Measurements from ENCODE around the gene GNG12. TPM values are rescaled to one million over a fixed set of nuclear protein-coding genes. Genes with fewer than 3 reads are reported as not detected.

GNG12 gene
- total and polyA plus RNA-seq, 7 donors = 41.9 to 116 (median 47.8) TPM

DNA sequence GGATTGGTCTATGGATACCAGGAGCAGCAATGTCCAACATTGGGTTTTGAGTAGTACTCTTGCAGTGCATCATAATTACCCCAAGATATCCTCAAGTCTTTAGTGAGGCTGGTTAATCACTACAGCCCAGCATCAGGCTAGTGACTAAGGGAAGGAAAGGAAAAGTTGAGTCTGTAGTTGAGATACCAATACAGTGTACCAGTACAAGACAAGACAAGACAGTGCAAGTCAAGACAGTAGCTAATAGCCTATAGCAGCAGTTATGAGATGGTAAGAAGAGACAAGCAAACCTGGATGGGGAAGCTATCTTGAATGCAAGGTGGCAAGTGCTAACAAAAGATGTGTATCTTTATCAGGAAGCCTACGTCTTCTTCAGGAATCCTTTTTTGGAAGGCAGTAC is 13.3 kb upstream of the GNG12 start:
- DNase-seq = no peak
- TF ChIP-seq POLR2AphosphoS5 (IDR thresholded peaks at IDR 0.05) = no peak
- TF ChIP-seq, protein P1, sequence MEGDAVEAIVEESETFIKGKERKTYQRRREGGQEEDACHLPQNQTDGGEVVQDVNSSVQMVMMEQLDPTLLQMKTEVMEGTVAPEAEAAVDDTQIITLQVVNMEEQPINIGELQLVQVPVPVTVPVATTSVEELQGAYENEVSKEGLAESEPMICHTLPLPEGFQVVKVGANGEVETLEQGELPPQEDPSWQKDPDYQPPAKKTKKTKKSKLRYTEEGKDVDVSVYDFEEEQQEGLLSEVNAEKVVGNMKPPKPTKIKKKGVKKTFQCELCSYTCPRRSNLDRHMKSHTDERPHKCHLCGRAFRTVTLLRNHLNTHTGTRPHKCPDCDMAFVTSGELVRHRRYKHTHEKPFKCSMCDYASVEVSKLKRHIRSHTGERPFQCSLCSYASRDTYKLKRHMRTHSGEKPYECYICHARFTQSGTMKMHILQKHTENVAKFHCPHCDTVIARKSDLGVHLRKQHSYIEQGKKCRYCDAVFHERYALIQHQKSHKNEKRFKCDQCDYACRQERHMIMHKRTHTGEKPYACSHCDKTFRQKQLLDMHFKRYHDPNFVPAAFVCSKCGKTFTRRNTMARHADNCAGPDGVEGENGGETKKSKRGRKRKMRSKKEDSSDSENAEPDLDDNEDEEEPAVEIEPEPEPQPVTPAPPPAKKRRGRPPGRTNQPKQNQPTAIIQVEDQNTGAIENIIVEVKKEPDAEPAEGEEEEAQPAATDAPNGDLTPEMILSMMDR (IDR thresholded peaks at IDR 0.05) = no peak
- Histone ChIP-seq H3K36me3 (no peaks in the 10 kb centered on the region), H3K27ac (no peak overlapping the region), H3K9me3 (no peaks in the 10 kb centered on the region), H3K4me3 (no peak overlapping the region), H3K4me1 (peaks cover 0 to 13% (median 11%) of the 10 kb centered on the region in 4 donors), H3K27me3 (no peaks in the 10 kb centered on the region)
- 93 to 95% methylated on average over 1 of the region's 1 CpG for WGBS, 2 donors
- intact Hi-C loops (cut with DNase I) = no loop called here

DNA sequence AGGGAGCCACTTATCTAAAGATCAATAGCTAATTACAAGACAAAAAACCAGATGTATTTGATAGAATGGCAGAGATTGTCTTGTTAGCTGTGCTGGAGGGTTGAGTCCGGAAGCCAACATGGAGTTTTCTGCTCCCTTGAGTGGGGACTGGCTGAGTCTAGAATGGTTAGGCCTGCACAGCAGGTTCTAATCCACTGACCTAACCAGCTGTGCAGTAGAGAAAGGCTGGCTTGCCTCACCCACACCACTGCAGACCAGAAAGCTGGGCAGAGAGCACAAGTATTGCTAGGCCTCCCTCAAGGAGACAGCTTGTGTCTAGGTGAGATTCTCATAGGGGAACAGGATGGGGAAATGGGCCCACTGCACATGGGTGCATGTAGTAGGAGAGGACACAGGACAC is 11.7 kb upstream of the GNG12 start:
- no peak for DNase-seq
- no peaks in the 10 kb centered on the region for H3K27me3 ChIP-seq
- no peak overlapping the region for H3K4me3 ChIP-seq
- 99 to 100% methylated on average over 1 of the region's 1 CpG for WGBS, 2 donors
- H3K9me3 ChIP-seq = no peaks in the 10 kb centered on the region
- TF ChIP-seq, protein P1 (IDR thresholded peaks at IDR 0.05) = no peak
- TF ChIP-seq EP300 (IDR thresholded peaks at IDR 0.05) (no peak), POLR2AphosphoS5 (IDR thresholded peaks at IDR 0.05) (no peak), POLR2A (IDR thresholded peaks at IDR 0.05) (no peak)
- H3K27ac ChIP-seq = no peak overlapping the region
- H3K4me1 ChIP-seq = peaks cover 0 to 17% (median 5%) of the 10 kb centered on the region in 4 donors
- intact Hi-C loops (cut with DNase I) = no loop called here
- H3K36me3 ChIP-seq = no peaks in the 10 kb centered on the region

DNA sequence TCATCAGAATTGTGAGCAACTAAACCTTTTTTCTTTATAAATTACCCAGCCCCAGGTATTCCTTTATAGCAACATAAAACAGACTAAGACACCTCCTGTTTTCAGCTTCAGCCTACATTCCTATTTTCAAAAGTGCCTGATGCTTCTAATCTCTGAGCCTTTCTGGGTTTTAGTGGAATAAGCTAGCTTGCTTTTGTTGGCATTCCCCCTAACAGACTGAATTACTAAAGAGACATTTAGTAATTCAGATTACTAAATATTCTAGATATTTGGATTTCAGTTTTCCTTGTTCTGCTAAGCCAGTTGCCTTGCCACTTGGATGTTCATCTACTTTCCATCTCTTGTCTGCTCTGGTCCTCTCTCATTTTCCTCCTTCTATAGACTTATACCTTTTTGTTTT is 10.5 kb upstream of the GNG12 start:
- intact Hi-C loops (cut with DNase I) = no loop called here
- TF ChIP-seq, protein P1 (IDR thresholded peaks at IDR 0.05) = no peak
- TF ChIP-seq POLR2AphosphoS5 (IDR thresholded peaks at IDR 0.05) (no peak), POLR2A (IDR thresholded peaks at IDR 0.05) (no peak), EP300 (IDR thresholded peaks at IDR 0.05) (no peak)
- H3K27ac ChIP-seq = no peak overlapping the region
- DNase-seq = no peak
- no peak overlapping the region for H3K4me3 ChIP-seq
- H3K9me3 ChIP-seq = no peaks in the 10 kb centered on the region
- peaks cover 0 to 22% (median 7%) of the 10 kb centered on the region in 4 donors for H3K4me1 ChIP-seq
- H3K27me3 ChIP-seq = no peaks in the 10 kb centered on the region
- no peaks in the 10 kb centered on the region for H3K36me3 ChIP-seq

DNA sequence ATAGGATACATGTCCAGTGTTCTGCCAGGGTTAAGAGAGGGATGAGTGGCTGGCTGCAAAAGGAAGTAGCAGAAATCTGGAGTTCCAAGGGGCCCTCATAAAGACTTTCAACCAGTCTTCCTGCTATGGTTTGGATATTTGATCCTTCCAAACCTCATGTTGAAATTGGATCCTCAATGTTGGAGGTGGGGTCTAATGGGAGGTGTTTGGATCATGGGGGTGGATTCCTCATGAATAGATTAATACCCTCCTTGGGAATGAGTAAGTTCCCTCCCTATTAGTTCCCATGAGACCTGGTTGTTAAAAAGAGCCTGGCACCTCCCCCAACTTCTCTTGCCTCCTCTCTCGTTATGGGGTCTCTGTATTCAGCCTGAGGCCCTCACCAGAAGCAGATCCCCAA is 10.1 kb upstream of the GNG12 start:
- no peaks in the 10 kb centered on the region for H3K9me3 ChIP-seq
- 93 to 97% methylated on average over 1 of the region's 1 CpG for WGBS, 2 donors
- no peaks in the 10 kb centered on the region for H3K36me3 ChIP-seq
- H3K27me3 ChIP-seq = no peaks in the 10 kb centered on the region
- H3K4me1 ChIP-seq = peaks cover 0 to 26% (median 11%) of the 10 kb centered on the region in 4 donors
- TF ChIP-seq POLR2A (IDR thresholded peaks at IDR 0.05) = no peak
- TF ChIP-seq, protein P1 (IDR thresholded peaks at IDR 0.05) = no peak
- TF ChIP-seq POLR2AphosphoS5 (IDR thresholded peaks at IDR 0.05) = no peak
- TF ChIP-seq EP300 (IDR thresholded peaks at IDR 0.05) = no peak
- no peak overlapping the region for H3K4me3 ChIP-seq
- no peak for DNase-seq
- H3K27ac ChIP-seq = no peak overlapping the region
- intact Hi-C loops (cut with DNase I) = no loop called here

DNA sequence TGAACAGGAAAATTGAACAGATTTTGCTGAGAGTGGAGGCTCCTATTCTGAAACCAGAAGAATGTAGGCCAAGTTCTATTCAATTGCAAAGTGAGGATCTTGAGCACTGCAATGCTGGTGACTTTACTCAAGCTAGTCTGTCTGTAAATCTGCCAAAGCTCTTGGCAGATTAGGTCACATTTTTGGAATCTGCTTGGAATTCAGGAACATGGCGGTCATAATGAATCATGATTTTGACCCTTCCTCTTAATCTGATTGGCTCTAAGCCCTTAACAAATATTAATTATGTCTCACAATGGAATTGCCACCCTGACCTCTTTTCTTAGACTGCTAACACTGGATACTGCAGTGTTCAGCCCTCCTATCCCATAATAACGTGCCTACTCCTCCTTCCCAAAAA is 7.2 kb upstream of the GNG12 start:
- TF ChIP-seq, protein P1 (IDR thresholded peaks at IDR 0.05) = no peak
- TF ChIP-seq POLR2AphosphoS5 (IDR thresholded peaks at IDR 0.05) (peak in 1 of 4 donors; percentile 24), POLR2A (IDR thresholded peaks at IDR 0.05) (no peak), EP300 (IDR thresholded peaks at IDR 0.05) (no peak)
- H3K36me3 ChIP-seq = no peaks in the 10 kb centered on the region
- H3K4me3 ChIP-seq = no peak overlapping the region
- H3K4me1 ChIP-seq = peaks cover 0 to 40% (median 18%) of the 10 kb centered on the region in 4 donors
- H3K27me3 ChIP-seq = no peaks in the 10 kb centered on the region
- no peak for DNase-seq
- H3K9me3 ChIP-seq = no peaks in the 10 kb centered on the region
- H3K27ac ChIP-seq = peak overlapping the region in 2 of 4 donors; percentile 36 to 50
- intact Hi-C loops (cut with DNase I) = no loop called here
- WGBS, 2 donors = 76 to 86% methylated on average over 2 of the region's 2 CpGs
